OCI-LY1 (cell line): Measurements from ENCODE around the gene CRAMP1.
A peak's percentile ranks its signal among the peaks of the same experiment; 100 is the strongest.
"Not testable (repeated sequence)": the region's sequence is repeated elsewhere in the genome, so short reads cannot be mapped to it uniquely, and the experiment has no call there.

Source experiments
- H2AFZ ChIP-seq: fragments of 200-600 bp; sonication (generic), shearing (Covaris generic); 2 replicates; pipeline ENCODE4 v1.6.0; 2014; ENCODE audit warnings: antibody characterized with exemption, mild to moderate bottlenecking, low read length
- H3F3A ChIP-seq: fragments of 200-600 bp; sonication (generic), shearing (Covaris generic); 2 replicates; pipeline ENCODE4 v1.6.0; 2014; ENCODE audit warnings: mild to moderate bottlenecking, antibody characterized with exemption, low read length, moderate library complexity; ENCODE audit not compliant: insufficient read depth
- H3K27ac ChIP-seq: fragments of 200-600 bp; sonication (generic); 2 replicates; pipeline ENCODE4 v1.5.1; 2014; ENCODE audit warnings: low read length, mixed run types, mild to moderate bottlenecking, low read depth; ENCODE audit not compliant: poor library complexity, severe bottlenecking
- H3K27me3 ChIP-seq: fragments of 200-600 bp; sonication (generic); 2 replicates; pipeline ENCODE4 v1.6.0; 2014; ENCODE audit warnings: antibody characterized with exemption, mild to moderate bottlenecking, low read length, moderate library complexity; ENCODE audit not compliant: insufficient read depth
- H3K36me3 ChIP-seq: fragments of 200-600 bp; sonication (generic); 2 replicates; pipeline ENCODE4 v1.6.1; 2014; ENCODE audit warnings: mild to moderate bottlenecking, antibody characterized with exemption, low read length, moderate library complexity, mixed read lengths; ENCODE audit not compliant: insufficient read depth
- H3K4me1 ChIP-seq: fragments of 200-600 bp; sonication (generic); 2 replicates; pipeline ENCODE4 v1.5.1; 2014; ENCODE audit warnings: mild to moderate bottlenecking, low read length, moderate library complexity; ENCODE audit not compliant: insufficient read depth, severe bottlenecking
- H3K4me2 ChIP-seq: fragments of 200-600 bp; sonication (generic), shearing (Covaris generic); 2 replicates; pipeline ENCODE4 v1.6.1; 2014; ENCODE audit warnings: low read length
- H3K4me3 ChIP-seq: fragments of 200-600 bp; sonication (generic); 2 replicates; pipeline ENCODE4 v1.5.1; 2014; ENCODE audit warnings: low read length, low read depth, mild to moderate bottlenecking, mixed read lengths; ENCODE audit not compliant: poor library complexity, severe bottlenecking
- H3K79me2 ChIP-seq: fragments of 200-600 bp; shearing (Covaris generic); 2 replicates; pipeline ENCODE4 v1.6.1; 2016; ENCODE audit warnings: mixed run types, low read length, mixed read lengths; ENCODE audit not compliant: insufficient read depth
- H3K9ac ChIP-seq: fragments of 200-600 bp; sonication (generic), shearing (Covaris generic); 2 replicates; pipeline ENCODE4 v1.6.1; 2014; ENCODE audit warnings: mild to moderate bottlenecking, low read length, mixed read lengths
- H3K9me2 ChIP-seq: fragments of 200-600 bp; sonication (generic), shearing (Covaris generic); 2 replicates; pipeline ENCODE4 v1.6.1; 2014; ENCODE audit warnings: low read depth, mild to moderate bottlenecking, low read length, mixed read lengths
- H3K9me3 ChIP-seq: fragments of 200-600 bp; shearing (Covaris generic); 2 replicates; pipeline ENCODE4 v1.6.1; 2014; ENCODE audit warnings: low read length, mixed read lengths
- H4K20me1 ChIP-seq: fragments of 200-600 bp; sonication (generic), shearing (Covaris generic); 2 replicates; pipeline ENCODE4 v1.6.0; 2016; ENCODE audit warnings: mild to moderate bottlenecking, low read length; ENCODE audit not compliant: insufficient read depth
- EZH2 ChIP-seq: fragments of 200-600 bp; sonication (generic), shearing (Covaris generic); IDR thresholded peaks from 2 replicates; pipeline ENCODE4 v1.8.0; 2017; ENCODE audit warnings: borderline replicate concordance, mixed run types, mild to moderate bottlenecking, antibody characterized with exemption, low read length, moderate library complexity, mixed read lengths
- TF ChIP-seq, protein P1 (sequence below): fragments of 200-600 bp; sonication (generic), shearing (Covaris generic); IDR thresholded peaks from 2 replicates; pipeline ENCODE4 v1.5.1; 2017; ENCODE audit warnings: mild to moderate bottlenecking, antibody characterized with exemption, low read length, moderate library complexity, mixed read lengths

The CRAMP1 gene

DNA sequence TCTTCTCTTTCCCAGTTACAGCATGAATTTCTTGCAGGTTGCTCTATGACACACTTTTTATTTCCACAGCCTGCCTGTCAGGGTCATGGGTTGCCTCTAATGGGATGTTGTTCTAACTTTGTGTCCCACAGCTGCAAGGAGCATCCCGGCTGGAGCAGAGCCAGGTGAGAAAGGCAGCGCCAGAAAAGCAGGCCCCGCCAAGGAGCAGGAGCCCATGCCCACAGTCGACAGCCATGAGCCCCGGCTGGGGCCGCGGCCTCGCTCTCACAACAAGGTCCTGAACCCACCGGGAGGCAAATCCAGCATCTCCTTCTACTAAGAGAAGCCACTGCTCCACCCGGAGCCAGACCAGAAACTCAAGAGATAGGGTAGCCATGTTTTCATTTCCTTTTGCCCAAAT, 86.5 kb downstream of the CRAMP1 start:
- H3F3A ChIP-seq: no peaks in the 10 kb centered on the region; the same call in 1 of the 2 replicates
- no peaks in the 10 kb centered on the region for H3K79me2 ChIP-seq
- no peaks in the 10 kb centered on the region for H3K9me2 ChIP-seq
- H3K9ac ChIP-seq: no peak overlapping the region
- H3K4me2 ChIP-seq: no peak overlapping the region
- H2AFZ ChIP-seq: no peak overlapping the region
- H3K9me3 ChIP-seq: no peaks in the 10 kb centered on the region
- no peak overlapping the region for H3K27ac ChIP-seq
- H3K36me3 ChIP-seq: peaks cover 90% of the 10 kb centered on the region
- no peak overlapping the region for H3K4me3 ChIP-seq
- H4K20me1 ChIP-seq: no peaks in the 10 kb centered on the region
- TF ChIP-seq, protein P1, sequence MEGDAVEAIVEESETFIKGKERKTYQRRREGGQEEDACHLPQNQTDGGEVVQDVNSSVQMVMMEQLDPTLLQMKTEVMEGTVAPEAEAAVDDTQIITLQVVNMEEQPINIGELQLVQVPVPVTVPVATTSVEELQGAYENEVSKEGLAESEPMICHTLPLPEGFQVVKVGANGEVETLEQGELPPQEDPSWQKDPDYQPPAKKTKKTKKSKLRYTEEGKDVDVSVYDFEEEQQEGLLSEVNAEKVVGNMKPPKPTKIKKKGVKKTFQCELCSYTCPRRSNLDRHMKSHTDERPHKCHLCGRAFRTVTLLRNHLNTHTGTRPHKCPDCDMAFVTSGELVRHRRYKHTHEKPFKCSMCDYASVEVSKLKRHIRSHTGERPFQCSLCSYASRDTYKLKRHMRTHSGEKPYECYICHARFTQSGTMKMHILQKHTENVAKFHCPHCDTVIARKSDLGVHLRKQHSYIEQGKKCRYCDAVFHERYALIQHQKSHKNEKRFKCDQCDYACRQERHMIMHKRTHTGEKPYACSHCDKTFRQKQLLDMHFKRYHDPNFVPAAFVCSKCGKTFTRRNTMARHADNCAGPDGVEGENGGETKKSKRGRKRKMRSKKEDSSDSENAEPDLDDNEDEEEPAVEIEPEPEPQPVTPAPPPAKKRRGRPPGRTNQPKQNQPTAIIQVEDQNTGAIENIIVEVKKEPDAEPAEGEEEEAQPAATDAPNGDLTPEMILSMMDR: no peak
- no peak for TF ChIP-seq EZH2
- no peaks in the 10 kb centered on the region for H3K27me3 ChIP-seq
- H3K4me1 ChIP-seq: no peaks in the 10 kb centered on the region

DNA sequence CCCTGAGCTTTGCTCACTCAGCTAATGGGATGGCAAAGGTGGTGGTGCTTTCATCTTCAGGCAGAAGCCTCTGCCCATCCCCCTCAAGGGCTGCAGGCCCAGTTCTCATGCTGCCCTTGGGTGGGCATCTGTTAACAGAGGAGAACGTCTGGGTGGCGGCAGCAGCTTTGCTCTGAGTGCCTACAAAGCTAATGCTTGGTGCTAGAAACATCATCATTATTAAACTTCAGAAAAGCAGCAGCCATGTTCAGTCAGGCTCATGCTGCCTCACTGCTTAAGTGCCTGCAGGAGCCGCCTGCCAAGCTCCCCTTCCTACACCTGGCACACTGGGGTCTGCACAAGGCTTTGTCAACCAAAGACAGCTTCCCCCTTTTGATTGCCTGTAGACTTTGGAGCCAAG, 88.1 kb downstream of the CRAMP1 start:
- Histone ChIP-seq H4K20me1 (no peaks in the 10 kb centered on the region), H3K4me3 (no peak overlapping the region), H3K27ac (no peak overlapping the region), H3K9me3 (no peaks in the 10 kb centered on the region), H3K36me3 (peaks cover 75% of the 10 kb centered on the region), H2AFZ (no peak overlapping the region), H3K79me2 (no peaks in the 10 kb centered on the region), H3K4me2 (no peak overlapping the region), H3F3A (no peaks in the 10 kb centered on the region; the same call in 1 of the 2 replicates), H3K27me3 (no peaks in the 10 kb centered on the region), H3K4me1 (peaks cover 10% of the 10 kb centered on the region), H3K9me2 (no peaks in the 10 kb centered on the region), H3K9ac (no peak overlapping the region)
- no peak for TF ChIP-seq EZH2
- TF ChIP-seq, protein P1: no peak

- no peaks in the 10 kb centered on the region for H3K79me2 ChIP-seq
- peaks cover 65% of the 10 kb centered on the region for H3K36me3 ChIP-seq
- no peak overlapping the region for H3K4me2 ChIP-seq
- H3K4me3 ChIP-seq: no peak overlapping the region
- H2AFZ ChIP-seq: no peak overlapping the region
- no peak for TF ChIP-seq EZH2
- TF ChIP-seq, protein P1: no peak
- no peak overlapping the region for H3K27ac ChIP-seq
- no peaks in the 10 kb centered on the region for H3K9me2 ChIP-seq
- H4K20me1 ChIP-seq: no peaks in the 10 kb centered on the region
- H3F3A ChIP-seq: no peaks in the 10 kb centered on the region; the same call in 1 of the 2 replicates
- H3K9me3 ChIP-seq: no peaks in the 10 kb centered on the region
- H3K9ac ChIP-seq: no peak overlapping the region
- no peaks in the 10 kb centered on the region for H3K27me3 ChIP-seq
- H3K4me1 ChIP-seq: peaks cover 10% of the 10 kb centered on the region
Observed at GRCh38 chr16:1701216-1701878, 89.2 kb downstream of the CRAMP1 start.

- Histone ChIP-seq H3K9ac (peak overlapping the region; percentile 93), H3K4me2 (peak overlapping the region; percentile 78), H3K36me3 (peaks cover 29% of the 10 kb centered on the region), H3K79me2 (peaks cover 20% of the 10 kb centered on the region), H3K4me1 (peaks cover 42% of the 10 kb centered on the region), H3K4me3 (peak overlapping the region; percentile 93), H3K27ac (peak overlapping the region; percentile 69)
- not testable (repeated sequence) for H3K9me2 ChIP-seq, H4K20me1 ChIP-seq, H3K27me3 ChIP-seq, H2AFZ ChIP-seq, H3K9me3 ChIP-seq, H3F3A ChIP-seq
Observed at GRCh38 chr16:1705324-1705687, 93.1 kb downstream of the CRAMP1 start.
